ENCODE results near the gene RCC1. TPM values are rescaled to one million over a fixed set of nuclear protein-coding genes. Genes with fewer than 3 reads are reported as not detected.

The RCC1 gene
- polyA plus RNA-seq, 1 of the 3 experiments (the other 2 are of a cell fraction): 61.0 TPM

DNA sequence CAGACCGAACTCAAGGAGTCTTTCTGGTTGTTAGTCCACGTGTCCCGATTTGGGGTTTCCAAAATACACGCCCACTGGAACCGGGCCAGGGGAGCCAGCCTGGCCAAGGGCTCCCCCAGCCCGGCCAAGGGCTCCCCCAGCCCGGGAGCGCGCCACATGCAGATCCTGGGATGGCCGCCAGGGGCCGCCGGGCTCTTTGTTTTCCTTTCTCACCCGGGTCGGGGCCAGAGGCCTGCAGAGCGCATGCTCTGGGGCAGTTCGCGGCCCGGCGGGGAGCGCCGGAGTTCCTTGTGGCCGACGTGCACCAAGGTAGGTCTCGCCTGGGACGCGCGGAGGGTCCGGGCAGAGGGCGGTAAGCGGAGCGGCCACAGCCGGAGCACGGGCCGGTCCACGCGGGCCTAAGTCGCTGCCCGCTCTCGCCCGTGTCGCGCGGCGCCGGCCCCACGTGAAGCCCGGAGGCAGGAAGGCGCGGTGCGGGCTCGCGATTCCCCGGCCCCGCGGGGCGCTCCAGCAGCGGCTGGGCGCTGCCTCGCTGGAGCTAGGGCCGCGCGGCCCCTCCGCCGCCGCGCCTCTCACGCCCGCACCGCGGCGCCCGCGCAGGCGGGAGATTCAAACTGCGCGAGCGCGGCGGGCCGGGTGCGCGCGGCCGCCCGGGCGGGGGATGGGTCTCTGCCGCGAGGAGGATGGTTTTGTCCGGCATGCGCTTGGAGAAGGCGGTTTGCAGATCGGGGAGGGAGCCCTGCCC lies 12.3 kb downstream of the RCC1 start (continued):
- TF ChIP-seq SMC3 (IDR thresholded peaks at IDR 0.05; ENCODE audit: low read depth, low read length): peak; percentile 66
- no peak for TF ChIP-seq EP300 (IDR thresholded peaks at IDR 0.05; ENCODE audit: borderline replicate concordance in 1 of 2, low read depth in 1 of 2, low read length in 1 of 2)
- TF ChIP-seq, protein P1, sequence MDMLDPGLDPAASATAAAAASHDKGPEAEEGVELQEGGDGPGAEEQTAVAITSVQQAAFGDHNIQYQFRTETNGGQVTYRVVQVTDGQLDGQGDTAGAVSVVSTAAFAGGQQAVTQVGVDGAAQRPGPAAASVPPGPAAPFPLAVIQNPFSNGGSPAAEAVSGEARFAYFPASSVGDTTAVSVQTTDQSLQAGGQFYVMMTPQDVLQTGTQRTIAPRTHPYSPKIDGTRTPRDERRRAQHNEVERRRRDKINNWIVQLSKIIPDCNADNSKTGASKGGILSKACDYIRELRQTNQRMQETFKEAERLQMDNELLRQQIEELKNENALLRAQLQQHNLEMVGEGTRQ (IDR thresholded peaks at IDR 0.05; ENCODE audit: borderline replicate concordance, low read depth, low read length): no peak
- TF ChIP-seq MXI1 (IDR thresholded peaks at IDR 0.05; ENCODE audit: low read depth, low read length): 0 out of 2 replicates have a peak, but pooled peaks have one; percentile 47
- TF ChIP-seq, protein P2, sequence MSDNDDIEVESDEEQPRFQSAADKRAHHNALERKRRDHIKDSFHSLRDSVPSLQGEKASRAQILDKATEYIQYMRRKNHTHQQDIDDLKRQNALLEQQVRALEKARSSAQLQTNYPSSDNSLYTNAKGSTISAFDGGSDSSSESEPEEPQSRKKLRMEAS (IDR thresholded peaks at IDR 0.05; ENCODE audit: low read depth): peak; percentile 65
- peak; percentile 40; the same call in 1 of the 2 replicates for TF ChIP-seq NFIC (IDR thresholded peaks at IDR 0.05; ENCODE audit: borderline replicate concordance)
- TF ChIP-seq FOXJ3 (CRISPR knock-in tag; IDR thresholded peaks at IDR 0.05): no peak
- peak; percentile 85 for TF ChIP-seq NRF1 (IDR thresholded peaks at IDR 0.05; ENCODE audit: low read depth, low read length)
- no peak for TF ChIP-seq MEF2A (IDR thresholded peaks at IDR 0.05; ENCODE audit: borderline replicate concordance, low read depth)
- TF ChIP-seq GABPA (IDR thresholded peaks at IDR 0.05; ENCODE audit: low read depth): no peak
- TF ChIP-seq EZH2phosphoT487 (IDR thresholded peaks at IDR 0.05; ENCODE audit: borderline replicate concordance, low read depth): no peak
- no peak for TF ChIP-seq FOXM1 (IDR thresholded peaks at IDR 0.05; ENCODE audit: low read depth)
- no peak for TF ChIP-seq CHD2 (IDR thresholded peaks at IDR 0.05; ENCODE audit: low read length, partially characterized antibody)
- TF ChIP-seq TAF1 (IDR thresholded peaks at IDR 0.05; ENCODE audit: borderline replicate concordance, low read depth, low read length): peak; percentile 54; the same call in 1 of the 2 replicates
- TF ChIP-seq, protein P3, sequence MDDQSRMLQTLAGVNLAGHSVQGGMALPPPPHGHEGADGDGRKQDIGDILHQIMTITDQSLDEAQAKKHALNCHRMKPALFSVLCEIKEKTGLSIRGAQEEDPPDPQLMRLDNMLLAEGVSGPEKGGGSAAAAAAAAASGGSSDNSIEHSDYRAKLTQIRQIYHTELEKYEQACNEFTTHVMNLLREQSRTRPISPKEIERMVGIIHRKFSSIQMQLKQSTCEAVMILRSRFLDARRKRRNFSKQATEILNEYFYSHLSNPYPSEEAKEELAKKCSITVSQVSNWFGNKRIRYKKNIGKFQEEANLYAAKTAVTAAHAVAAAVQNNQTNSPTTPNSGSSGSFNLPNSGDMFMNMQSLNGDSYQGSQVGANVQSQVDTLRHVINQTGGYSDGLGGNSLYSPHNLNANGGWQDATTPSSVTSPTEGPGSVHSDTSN (IDR thresholded peaks at IDR 0.05): 0 out of 2 replicates have a peak, but pooled peaks have one; percentile 1
- TF ChIP-seq, protein P4, sequence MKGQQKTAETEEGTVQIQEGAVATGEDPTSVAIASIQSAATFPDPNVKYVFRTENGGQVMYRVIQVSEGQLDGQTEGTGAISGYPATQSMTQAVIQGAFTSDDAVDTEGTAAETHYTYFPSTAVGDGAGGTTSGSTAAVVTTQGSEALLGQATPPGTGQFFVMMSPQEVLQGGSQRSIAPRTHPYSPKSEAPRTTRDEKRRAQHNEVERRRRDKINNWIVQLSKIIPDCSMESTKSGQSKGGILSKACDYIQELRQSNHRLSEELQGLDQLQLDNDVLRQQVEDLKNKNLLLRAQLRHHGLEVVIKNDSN (IDR thresholded peaks at IDR 0.05; ENCODE audit: borderline replicate concordance, low read depth): no peak
- TF ChIP-seq TCF12 (IDR thresholded peaks at IDR 0.05): 0 out of 2 replicates have a peak, but pooled peaks have one; percentile 19
- TF ChIP-seq SIN3A (IDR thresholded peaks at IDR 0.05; ENCODE audit: borderline replicate concordance, low read depth, low read length): peak; percentile 33
- TF ChIP-seq RAD21 (IDR thresholded peaks at IDR 0.05; ENCODE audit: low read length): peak; percentile 78

Data from SK-N-SH (cell line).